Skin of body (tissue), 2 donors: ENCODE results near the gene HOXA5. TPM values are rescaled to one million over a fixed set of nuclear protein-coding genes. Genes with fewer than 3 reads are reported as not detected.

Experiments used
- DNase-seq: peaks from one replicate; lab custom pipeline; 2025; lab: John Stamatoyannopoulos, UW
- total RNA-seq: library from RNA; depleted of rRNA; stranded (reverse); fragments of >200 nt; gene quantifications from one replicate; pipeline ENCODE4 v1.2.3, GENCODE V29; 2014

Gene HOXA5
- total RNA-seq, 1 donor from 2014 or later, result 4.7 TPM

- peak; percentile 89 for DNase-seq
Observed at GRCh38 chr7:27160546-27161213, 17.2 kb upstream of the HOXA5 start.

GRCh38 chr7:27160145-27160545 is 16.7 kb upstream of the HOXA5 start:
- no peak for DNase-seq

- DNase-seq, result no peak
Observed at GRCh38 chr7:27159266-27160144, 16.0 kb upstream of the HOXA5 start.

GRCh38 chr7:27158436-27159265 is 15.2 kb upstream of the HOXA5 start:
- DNase-seq, result no peak

GRCh38 chr7:27157702-27158431 is 14.4 kb upstream of the HOXA5 start:
- no peak for DNase-seq

GRCh38 chr7:27156916-27157701 is 13.6 kb upstream of the HOXA5 start:
- DNase-seq, result no peak

GRCh38 chr7:27156508-27156898 is 13.0 kb upstream of the HOXA5 start, which contains the start of gene HOXA7:
HOXA7 (minus strand) TSS chr7:27156675; CDS start chr7:27156545, 130 bp downstream.
- DNase-seq, result no peak

GRCh38 chr7:27155816-27156507 is 12.5 kb upstream of the HOXA5 start:
- DNase-seq, result no peak

- no peak for DNase-seq
Observed at GRCh38 chr7:27154901-27155815, 11.7 kb upstream of the HOXA5 start.

GRCh38 chr7:27154369-27154768 is 10.9 kb upstream of the HOXA5 start:
- no peak for DNase-seq

GRCh38 chr7:27153526-27153925 is 10.0 kb upstream of the HOXA5 start:
- no peak for DNase-seq

- DNase-seq, result no peak
Observed at GRCh38 chr7:27152816-27153442, 9.4 kb upstream of the HOXA5 start.

GRCh38 chr7:27151931-27152815 is 8.7 kb upstream of the HOXA5 start, which contains the start of gene HOXA3:
HOXA3 (minus strand) TSS chr7:27152583; CDS start chr7:27110640, 41,943 bp downstream.
- DNase-seq, result peak; percentile 62

GRCh38 chr7:27151341-27151930 is 8.0 kb upstream of the HOXA5 start:
- no peak for DNase-seq

GRCh38 chr7:27150568-27151340 is 7.3 kb upstream of the HOXA5 start:
- peak; percentile 73 for DNase-seq
